Cerebellar cortex (tissue), 1 donor: ENCODE results near the gene NLGN1.

Source experiments
- DNase-seq: peaks from one replicate; pipeline ENCODE4 v3.0.0-alpha.2; 2015; ENCODE audit warnings: low spot score

Gene NLGN1

DNA sequence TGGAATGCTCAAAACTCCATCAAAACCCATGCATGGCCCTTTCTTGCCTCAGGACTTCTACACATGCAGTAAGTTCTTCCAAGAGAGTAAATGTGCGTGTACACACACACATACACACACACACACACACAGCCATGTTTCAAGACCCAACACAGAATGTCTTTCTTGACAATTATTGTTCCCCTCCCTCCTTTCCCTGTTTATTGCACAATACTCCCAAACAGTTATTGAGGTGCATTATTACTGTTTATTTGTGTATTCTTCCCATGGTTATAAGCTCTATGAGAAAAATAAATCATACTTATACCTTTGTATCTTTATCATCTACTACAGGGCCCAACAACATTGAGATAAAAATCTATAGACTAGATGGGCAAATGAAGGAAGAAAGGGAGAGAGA, 937.8 kb downstream of the NLGN1 start:
- no peak for DNase-seq

DNA sequence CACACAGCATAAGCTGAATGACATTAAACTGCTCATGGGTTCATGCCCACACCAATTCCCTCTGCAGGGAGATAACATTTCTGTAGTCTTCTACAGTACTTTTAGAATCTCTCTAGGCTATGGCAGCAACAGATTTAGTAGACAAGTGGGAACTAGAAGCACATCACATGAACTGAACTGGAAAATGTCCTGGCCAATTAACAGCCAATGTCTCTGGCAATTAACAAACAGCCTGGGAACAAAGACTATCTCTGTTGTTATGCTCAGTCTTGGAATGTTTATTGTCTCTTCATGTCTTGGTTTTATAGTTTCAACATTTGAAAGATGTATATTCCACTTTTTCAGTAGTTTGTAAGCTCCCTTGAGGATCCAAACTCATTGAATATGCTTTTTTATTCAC, 938.4 kb downstream of the NLGN1 start:
- no peak for DNase-seq
